CD4-positive, alpha-beta memory T cell (primary cell): ENCODE data around the gene FARP2. TPM values are rescaled to one million over a fixed set of nuclear protein-coding genes. Genes with fewer than 3 reads are reported as not detected.

Source experiments
- CTCF ChIA-PET: fragments of 350-600 bp; sonication (Branson Sonifier 250); formaldehyde crosslinking; loops from one replicate; lab custom pipeline; 2021; ENCODE audit warnings: inconsistent platforms; ENCODE audit not compliant: partially characterized antibody; lab: Charles Lee
- POLR2A ChIA-PET: fragments of 350-600 bp; sonication (Branson Sonifier 250); formaldehyde crosslinking; loops from one replicate; lab custom pipeline; 2021; ENCODE audit not compliant: partially characterized antibody; lab: Charles Lee
- DNase-seq, 5 donors: peaks; one replicate each; pipeline versions ENCODE4 v3.0.0 to v3.0.0-alpha.2; 2020 to 2022; ENCODE audit warnings: mixed read lengths in 1 of 5
- H3K27ac ChIP-seq: one replicate; pipeline ENCODE4 v1.7.0; 2013; ENCODE audit warnings: low read depth, low read length
- H3K27me3 ChIP-seq: 2 replicates; pipeline ENCODE4 v1.7.0; 2013; ENCODE audit warnings: mild to moderate bottlenecking, low read length, moderate library complexity; ENCODE audit not compliant: insufficient read depth
- H3K36me3 ChIP-seq: 2 replicates; pipeline ENCODE4 v1.7.0; 2013; ENCODE audit warnings: mild to moderate bottlenecking, low read length, moderate library complexity; ENCODE audit not compliant: insufficient read depth
- H3K4me1 ChIP-seq: 2 replicates; pipeline ENCODE4 v1.7.0; 2013; ENCODE audit warnings: mild to moderate bottlenecking, low read length, moderate library complexity; ENCODE audit not compliant: insufficient read depth
- H3K4me3 ChIP-seq, 2 donors: one replicate each; pipeline ENCODE4 v1.7.0; 2013; ENCODE audit warnings: low read length in 2 of 2, mild to moderate bottlenecking in 1 of 2
- H3K9me3 ChIP-seq, 2 donors: one replicate each; pipeline ENCODE4 v1.7.0; 2013; ENCODE audit warnings: low read length in 2 of 2, control low read depth in 1 of 2; ENCODE audit not compliant: control insufficient read depth in 1 of 2
- H3K27ac Mint-ChIP-seq, 7 donors: one replicate each; pipeline ENCODE4 v1.8.0; 2020 to 2021; ENCODE audit warnings: mixed read lengths in 7 of 7, mild to moderate bottlenecking in 6 of 7, inconsistent platforms in 3 of 7, moderate library complexity in 3 of 7
- H3K27me3 Mint-ChIP-seq, 2 donors: one replicate each; pipeline ENCODE4 v1.8.0; 2020 to 2021; ENCODE audit warnings: mixed read lengths in 2 of 2
- H3K36me3 Mint-ChIP-seq, 2 donors: one replicate each; pipeline ENCODE4 v1.8.0; 2020 to 2021; ENCODE audit warnings: mixed read lengths in 2 of 2, inconsistent platforms in 1 of 2, mild to moderate bottlenecking in 1 of 2
- H3K4me1 Mint-ChIP-seq, 4 donors: one replicate each; pipeline ENCODE4 v1.8.0; 2020 to 2021; ENCODE audit warnings: mixed read lengths in 4 of 4, mild to moderate bottlenecking in 1 of 4
- H3K4me3 Mint-ChIP-seq, 8 donors: one replicate each; pipeline ENCODE4 v1.8.0; 2020 to 2021; ENCODE audit warnings: mixed read lengths in 8 of 8, mild to moderate bottlenecking in 7 of 8, moderate library complexity in 6 of 8, inconsistent platforms in 3 of 8
- H3K9me3 Mint-ChIP-seq, 8 donors: one replicate each; pipeline ENCODE4 v1.8.0; 2020 to 2021; ENCODE audit warnings: mixed read lengths in 8 of 8, mild to moderate bottlenecking in 5 of 8, inconsistent platforms in 3 of 8, moderate library complexity in 1 of 8
- intact Hi-C: fragments of 100-400 bp; cut with micrococcal nuclease; formaldehyde crosslinking; loops from one replicate; pipeline ENCODE4 v1.15.1; 2023
- polyA plus RNA-seq, 2 donors: library from polyadenylated mRNA; unstranded; fragments of 300-500 nt; fragmentation: Illumina TruSeq; gene quantifications; one replicate each; pipeline ENCODE4 v1.2.3, GENCODE V29; 2021
- total RNA-seq, 2 experiments: library from RNA; stranded (reverse); gene quantifications; one replicate each; pipeline ENCODE4 v1.2.3, GENCODE V29; 2021

The FARP2 gene
- 10 to 100 TPM; 17.2 to 21.8 TPM for total RNA-seq
- 1 to 10 TPM; 3.9 to 5.5 TPM for polyA plus RNA-seq

- peak within 1 kb of the TSS; percentile 77 to 97 (median 93) for H3K27ac Mint-ChIP-seq
- peaks cover 15% of the 10 kb centered on the region for H3K4me1 ChIP-seq
- H3K4me3 ChIP-seq = peak within 1 kb of the TSS; percentile 47 to 63
- H3K27ac ChIP-seq = peak within 1 kb of the TSS; percentile 57
- peaks cover 12% of the 10 kb centered on the region for H3K36me3 ChIP-seq
- peaks cover 6 to 26% (median 15%) of the 10 kb centered on the region in 4 donors for H3K4me1 Mint-ChIP-seq
- peak within 1 kb of the TSS; percentile 82 to 89 (median 86) for H3K4me3 Mint-ChIP-seq
- ChIA-PET CTCF (no interaction called here), POLR2A (no interaction called here)
- no peaks in the 10 kb centered on the region for H3K9me3 ChIP-seq
- H3K9me3 Mint-ChIP-seq = peaks cover 0 to 1% (median 0%) of the 10 kb centered on the region in 8 donors
- H3K27me3 ChIP-seq = no peaks in the 10 kb centered on the region
- peak; percentile 97 to 99 (median 98) for DNase-seq
- no peaks in the 10 kb centered on the region for H3K27me3 Mint-ChIP-seq
- intact Hi-C loops = loop anchor here (1.0 to 10.0 kb wide), 6 partner anchors 41 to 526 kb away; partner anchors contain the start of genes HDLBP, ING5, SEPTIN2 and STK25
- peaks cover 5 to 26% of the 10 kb centered on the region in 2 donors for H3K36me3 Mint-ChIP-seq
Measured at GRCh38 chr2:241355983-241356870, at the start of gene FARP2. Gene FARP2 (plus strand): TSS chr2:241356285. CDS start chr2:241373108, 16,823 bp downstream.

GRCh38 chr2:241307055-241307454 is 49.0 kb upstream of the FARP2 start:
- no peaks in the 10 kb centered on the region for H3K9me3 Mint-ChIP-seq
- Histone ChIP-seq H3K27ac (no peak overlapping the region), H3K4me1 (peaks cover 77% of the 10 kb centered on the region), H3K9me3 (no peaks in the 10 kb centered on the region), H3K27me3 (no peaks in the 10 kb centered on the region), H3K36me3 (no peaks in the 10 kb centered on the region), H3K4me3 (no peak overlapping the region)
- POLR2A ChIA-PET = interaction anchor here (5.0 kb wide), 1 partner anchor 9 kb away, joined by 23 read pairs; the partner anchor contains the start of genes HDLBP and SEPTIN2
- peaks cover 54 to 87% (median 71%) of the 10 kb centered on the region in 4 donors for H3K4me1 Mint-ChIP-seq
- peak in 1 of 5 donors; percentile 5 for DNase-seq
- peaks cover 5 to 8% of the 10 kb centered on the region in 2 donors for H3K36me3 Mint-ChIP-seq
- H3K27ac Mint-ChIP-seq = peak overlapping the region in 6 of 7 donors; percentile 18 to 52 (median 30)
- intact Hi-C loops = no loop called here
- H3K4me3 Mint-ChIP-seq = peak overlapping the region in 2 of 8 donors; percentile 35 to 45
- no peaks in the 10 kb centered on the region for H3K27me3 Mint-ChIP-seq
- CTCF ChIA-PET = no interaction called here

GRCh38 chr2:241308267-241308666 is 47.8 kb upstream of the FARP2 start:
- Mint-ChIP-seq H3K4me1 (peaks cover 52 to 86% (median 69%) of the 10 kb centered on the region in 4 donors), H3K27ac (peak overlapping the region in 5 of 7 donors; percentile 47 to 94 (median 76))
- no peak overlapping the region for H3K4me3 ChIP-seq

GRCh38 chr2:241308832-241309500 is 47.1 kb upstream of the FARP2 start:
- peak overlapping the region in 4 of 8 donors; percentile 1 to 87 (median 20) for H3K4me3 Mint-ChIP-seq
- CTCF ChIA-PET = no interaction called here
- Histone ChIP-seq H3K36me3 (no peaks in the 10 kb centered on the region), H3K4me3 (no peak overlapping the region), H3K4me1 (peaks cover 77% of the 10 kb centered on the region), H3K27me3 (no peaks in the 10 kb centered on the region), H3K9me3 (no peaks in the 10 kb centered on the region), H3K27ac (peak overlapping the region; percentile 38)
- H3K27ac Mint-ChIP-seq = peak overlapping the region; percentile 76 to 97 (median 92)
- POLR2A ChIA-PET = interaction anchor here (0.8 to 1.4 kb wide), 4 partner anchors 10 to 394 kb away, joined by 4 to 9 read pairs (median 4); no protein-coding TSS in a partner anchor
- no peak for DNase-seq
- no peaks in the 10 kb centered on the region for H3K27me3 Mint-ChIP-seq
- peaks cover 55 to 87% (median 70%) of the 10 kb centered on the region in 4 donors for H3K4me1 Mint-ChIP-seq
- H3K9me3 Mint-ChIP-seq = no peaks in the 10 kb centered on the region
- intact Hi-C loops = no loop called here
- H3K36me3 Mint-ChIP-seq = peaks cover 5 to 8% of the 10 kb centered on the region in 2 donors

More at GRCh38 chr2:241308267-241308666, 47.8 kb upstream of the FARP2 start:
- no peaks in the 10 kb centered on the region for H3K27me3 ChIP-seq
- no peak for DNase-seq
- Mint-ChIP-seq H3K9me3 (no peaks in the 10 kb centered on the region), H3K36me3 (peaks cover 5 to 8% of the 10 kb centered on the region in 2 donors), H3K4me3 (peak overlapping the region in 1 of 8 donors; percentile 1), H3K27me3 (no peaks in the 10 kb centered on the region)
- intact Hi-C loops = no loop called here
- H3K9me3 ChIP-seq = no peaks in the 10 kb centered on the region
- POLR2A ChIA-PET = interaction anchor here (0.8 kb wide), 1 partner anchor 9 kb away, joined by 4 read pairs; no protein-coding TSS in a partner anchor
- CTCF ChIA-PET = no interaction called here
- H3K27ac ChIP-seq = peak overlapping the region; percentile 38
- no peaks in the 10 kb centered on the region for H3K36me3 ChIP-seq
- peaks cover 77% of the 10 kb centered on the region for H3K4me1 ChIP-seq

GRCh38 chr2:241309684-241310117 is 46.4 kb upstream of the FARP2 start:
- peaks cover 79% of the 10 kb centered on the region for H3K4me1 ChIP-seq
- no peaks in the 10 kb centered on the region for H3K27me3 Mint-ChIP-seq

GRCh38 chr2:241310917-241311566 is 45.0 kb upstream of the FARP2 start:
- no peak overlapping the region for H3K27ac ChIP-seq
- Mint-ChIP-seq H3K4me1 (peaks cover 52 to 80% (median 66%) of the 10 kb centered on the region in 4 donors), H3K4me3 (peak overlapping the region in 3 of 8 donors; percentile 9 to 28 (median 13)), H3K27ac (peak overlapping the region; percentile 55 to 87 (median 76)), H3K36me3 (peaks cover 5 to 16% of the 10 kb centered on the region in 2 donors), H3K27me3 (peaks cover 0 to 1% of the 10 kb centered on the region in 2 donors), H3K9me3 (no peaks in the 10 kb centered on the region)
- H3K36me3 ChIP-seq = no peaks in the 10 kb centered on the region
- no peak for DNase-seq
- peaks cover 70% of the 10 kb centered on the region for H3K4me1 ChIP-seq
- POLR2A ChIA-PET = interaction anchor here (1.9 kb wide), 1 partner anchor 12 kb away, joined by 4 read pairs; no protein-coding TSS in a partner anchor
- H3K27me3 ChIP-seq = no peaks in the 10 kb centered on the region
- H3K9me3 ChIP-seq = no peaks in the 10 kb centered on the region
- H3K4me3 ChIP-seq = no peak overlapping the region
- CTCF ChIA-PET = no interaction called here
- intact Hi-C loops = loop anchor here (10.0 kb wide), 2 partner anchors 324 to 746 kb away; partner anchors contain the start of genes ATG4B, DUSP28, RNPEPL1 and THAP4

More at GRCh38 chr2:241309684-241310117, 46.4 kb upstream of the FARP2 start:
- CTCF ChIA-PET = interaction anchor here (1.0 kb wide), 1 partner anchor 11 kb away, joined by 3 read pairs; no protein-coding TSS in a partner anchor
- peak overlapping the region; percentile 76 to 97 (median 94) for H3K27ac Mint-ChIP-seq
- peaks cover 58 to 87% (median 71%) of the 10 kb centered on the region in 4 donors for H3K4me1 Mint-ChIP-seq
- Histone ChIP-seq H3K27ac (peak overlapping the region; percentile 38), H3K27me3 (no peaks in the 10 kb centered on the region), H3K4me3 (no peak overlapping the region), H3K36me3 (no peaks in the 10 kb centered on the region), H3K9me3 (no peaks in the 10 kb centered on the region)
- peaks cover 5 to 11% of the 10 kb centered on the region in 2 donors for H3K36me3 Mint-ChIP-seq
- intact Hi-C loops = loop anchor here (10.0 kb wide), 2 partner anchors 325 to 745 kb away; partner anchors contain the start of genes ATG4B, DUSP28, RNPEPL1 and THAP4
- H3K4me3 Mint-ChIP-seq = peak overlapping the region in 7 of 8 donors; percentile 45 to 87 (median 74)
- H3K9me3 Mint-ChIP-seq = no peaks in the 10 kb centered on the region
- peak; percentile 50 to 83 (median 59) for DNase-seq
- POLR2A ChIA-PET = interaction anchor here (1.3 to 1.4 kb wide), 3 partner anchors 11 to 394 kb away, joined by 4 to 9 read pairs (median 4); no protein-coding TSS in a partner anchor
